GM23338 (cell line): ENCODE measurements around the gene RNF130. TPM values are rescaled to one million over a fixed set of nuclear protein-coding genes. Genes with fewer than 3 reads are reported as not detected.

Source experiments
- ATAC-seq: fragments of 200-7000 bp; cut with Tn5 transposase; 3 replicates; pipeline ENCODE4 v1.9.1; 2020
- DNase-seq: peaks from one replicate; pipeline ENCODE4 v3.0.0-alpha.2; 2015; ENCODE audit warnings: low spot score
- H2AFZ ChIP-seq: fragments of 200-600 bp; sonication (generic); 2 replicates; pipeline ENCODE4 v1.8.0; 2016; ENCODE audit warnings: antibody characterized with exemption, mild to moderate bottlenecking, moderate library complexity
- H3F3A ChIP-seq: fragments of 200-600 bp; sonication (generic); replicated peaks from 2 replicates; pipeline ENCODE4 v1.8.0; 2017; ENCODE audit warnings: antibody characterized with exemption, mixed run types, low read depth
- H3K27ac ChIP-seq: fragments of 200-600 bp; sonication (generic); 2 replicates; pipeline ENCODE4 v1.6.1; 2016; ENCODE audit warnings: low read depth
- H3K27me3 ChIP-seq: fragments of 200-600 bp; sonication (generic); 2 replicates; pipeline ENCODE4 v1.8.0; 2016; ENCODE audit warnings: mild to moderate bottlenecking, mixed run types, moderate library complexity; ENCODE audit not compliant: insufficient read depth
- H3K36me3 ChIP-seq: fragments of 200-600 bp; sonication (generic); 2 replicates; pipeline ENCODE4 v1.8.0; 2016; ENCODE audit warnings: mild to moderate bottlenecking; ENCODE audit not compliant: insufficient read depth
- H3K4me1 ChIP-seq: fragments of 200-600 bp; sonication (generic); 2 replicates; pipeline ENCODE4 v1.8.0; 2016; ENCODE audit warnings: mild to moderate bottlenecking, moderate library complexity; ENCODE audit not compliant: insufficient read depth
- H3K4me2 ChIP-seq: fragments of 200-600 bp; sonication (generic); 2 replicates; pipeline ENCODE4 v1.7.1; 2017; ENCODE audit warnings: mixed run types
- H3K4me3 ChIP-seq: fragments of 200-600 bp; sonication (generic); 2 replicates; pipeline ENCODE4 v1.6.1; 2016; ENCODE audit warnings: mixed run types
- H3K79me2 ChIP-seq: fragments of 200-600 bp; sonication (generic); replicated peaks from 2 replicates; pipeline ENCODE4 v1.8.0; 2017; ENCODE audit warnings: mild to moderate bottlenecking; ENCODE audit not compliant: insufficient read depth
- H3K9me2 ChIP-seq: fragments of 200-600 bp; sonication (generic); 2 replicates; pipeline ENCODE4 v1.8.0; 2017; ENCODE audit not compliant: insufficient read depth
- H4K20me1 ChIP-seq: fragments of 200-600 bp; sonication (generic); replicated peaks from 2 replicates; pipeline ENCODE4 v1.8.0; 2017; ENCODE audit warnings: mild to moderate bottlenecking; ENCODE audit not compliant: insufficient read depth
- H3K27ac Mint-ChIP-seq: 2 replicates; pipeline ENCODE4 v1.8.0; 2020; ENCODE audit warnings: inconsistent platforms, mild to moderate bottlenecking, moderate library complexity, mixed read lengths
- H3K27me3 Mint-ChIP-seq: 3 replicates; pipeline ENCODE4 v1.8.0; 2022; ENCODE audit warnings: low read depth, mild to moderate bottlenecking, moderate library complexity, mixed read lengths, inconsistent platforms; ENCODE audit not compliant: insufficient read depth, poor library complexity
- H3K36me3 Mint-ChIP-seq: 3 replicates; pipeline ENCODE4 v1.8.0; 2021; ENCODE audit warnings: low read depth, mild to moderate bottlenecking, inconsistent platforms, moderate library complexity, mixed read lengths
- H3K4me1 Mint-ChIP-seq: 3 replicates; pipeline ENCODE4 v1.8.0; 2020; ENCODE audit warnings: mild to moderate bottlenecking, inconsistent platforms, mixed read lengths
- H3K4me3 Mint-ChIP-seq: 3 replicates; pipeline ENCODE4 v1.8.0; 2021; ENCODE audit warnings: moderate library complexity, mild to moderate bottlenecking, inconsistent platforms, mixed read lengths
- H3K9me3 Mint-ChIP-seq: 3 replicates; pipeline ENCODE4 v1.8.0; 2020; ENCODE audit warnings: moderate library complexity, mild to moderate bottlenecking, inconsistent platforms, mixed read lengths
- CREB1 ChIP-seq: fragments of 250-450 bp; sonication (Bioruptor Pico); IDR thresholded peaks from 2 replicates; pipeline ENCODE4 v1.5.0; 2020; ENCODE audit warnings: low read depth, mild to moderate bottlenecking, moderate library complexity
- EZH2 ChIP-seq: fragments of 200-600 bp; sonication (generic); IDR thresholded peaks from one replicate; pipeline ENCODE4 v1.8.0; 2017; ENCODE audit warnings: antibody characterized with exemption, mild to moderate bottlenecking, low read depth; ENCODE audit not compliant: unreplicated experiment
- EZH2phosphoT487 ChIP-seq: fragments of 200-600 bp; sonication (generic); IDR thresholded peaks from one replicate; pipeline ENCODE4 v1.8.1; 2018; ENCODE audit warnings: antibody characterized with exemption; ENCODE audit not compliant: unreplicated experiment
- JUNB ChIP-seq: IDR thresholded peaks from one replicate; pipeline ENCODE4 v1.6.1; 2016; ENCODE audit warnings: antibody characterized with exemption; ENCODE audit not compliant: unreplicated experiment
- NANOG ChIP-seq: IDR thresholded peaks from 2 replicates; pipeline ENCODE4 v1.6.1; 2016; ENCODE audit warnings: antibody characterized with exemption, borderline replicate concordance
- POLR2AphosphoS5 ChIP-seq: IDR thresholded peaks from 2 replicates; pipeline ENCODE4 v1.6.1; 2016; ENCODE audit warnings: antibody characterized with exemption, low read depth
- REST ChIP-seq: IDR thresholded peaks from one replicate; pipeline ENCODE4 v1.6.1; 2018; ENCODE audit warnings: antibody characterized with exemption; ENCODE audit not compliant: unreplicated experiment
- STAT1 ChIP-seq: IDR thresholded peaks from one replicate; pipeline ENCODE4 v1.6.1; 2016; ENCODE audit warnings: antibody characterized with exemption; ENCODE audit not compliant: unreplicated experiment
- ZNF114 ChIP-seq: fragments of 250-450 bp; sonication (Bioruptor Pico); IDR thresholded peaks from 2 replicates; pipeline ENCODE4 v1.5.0; 2020; ENCODE audit warnings: mild to moderate bottlenecking, moderate library complexity
- ZNF331 ChIP-seq: fragments of 250-450 bp; sonication (Bioruptor Pico); IDR thresholded peaks from 2 replicates; pipeline ENCODE4 v1.5.0; 2020; ENCODE audit warnings: low read depth, mild to moderate bottlenecking, moderate library complexity
- ZNF462 ChIP-seq: fragments of 250-450 bp; sonication (Bioruptor Pico); IDR thresholded peaks from 2 replicates; pipeline ENCODE4 v1.5.0; 2020; ENCODE audit warnings: mild to moderate bottlenecking, moderate library complexity
- polyA plus RNA-seq: library from polyadenylated mRNA; unstranded; fragments of >200 nt; fragmentation: Nextera tagmentation; extraction: Ambion mirVana; gene quantifications from 2 replicates; pipeline ENCODE4 v1.2.1, GENCODE V29; 2016
- total RNA-seq: library from RNA; depleted of rRNA; stranded (reverse); fragments of >200 nt; shearing (Covaris generic); gene quantifications from 2 replicates; pipeline ENCODE4 v1.2.3, GENCODE V29; 2014
- TF ChIP-seq, protein P1 (sequence below), 2 experiments: fragments of 200-600 bp in 1 of 2; sonication (generic) in 1 of 2; conservative IDR thresholded peaks; 2 replicates each; pipeline versions ENCODE4 v1.5.1 to v1.6.1; 2016 to 2017; ENCODE audit warnings: antibody characterized with exemption in 2 of 2, low read depth in 2 of 2, mild to moderate bottlenecking in 2 of 2, moderate library complexity in 1 of 2
- TF ChIP-seq, protein P2 (sequence below): IDR thresholded peaks from 2 replicates; pipeline ENCODE4 v1.6.1; 2016; ENCODE audit warnings: antibody characterized with exemption

The RNF130 gene
- total and polyA plus RNA-seq, 2 experiments from 2014 or later: 60.1 to 97.3 TPM

GRCh38 chr5:179906795-179907555 lies 164.6 kb downstream of the RNF130 start:
- Mint-ChIP-seq H3K4me1 (peaks cover 2% of the 10 kb centered on the region; the same call in 1 of the 3 replicates), H3K36me3 (peaks cover 19% of the 10 kb centered on the region), H3K27me3 (peaks cover 15% of the 10 kb centered on the region), H3K9me3 (no peaks in the 10 kb centered on the region), H3K4me3 (peak overlapping the region; percentile 83), H3K27ac (no peak overlapping the region)
- ATAC-seq (peak; percentile 27), DNase-seq (peak; percentile 63)
- Histone ChIP-seq H3K4me1 (peaks cover 13% of the 10 kb centered on the region), H3K27me3 (no peaks in the 10 kb centered on the region), H3K9me2 (no peaks in the 10 kb centered on the region), H4K20me1 (peaks cover 3% of the 10 kb centered on the region; the same call in 1 of the 2 replicates), H3F3A (peaks cover 21% of the 10 kb centered on the region), H3K79me2 (peaks cover 10% of the 10 kb centered on the region), H3K27ac (no peak overlapping the region), H3K36me3 (no peaks in the 10 kb centered on the region), H3K4me3 (peak overlapping the region; percentile 68), H2AFZ (peak overlapping the region; percentile 94), H3K4me2 (peak overlapping the region; percentile 83)
- TF ChIP-seq EZH2: no peak
- no peak for TF ChIP-seq NANOG
- TF ChIP-seq POLR2AphosphoS5: no peak
- no peak for TF ChIP-seq EZH2phosphoT487
- TF ChIP-seq, protein P1, sequence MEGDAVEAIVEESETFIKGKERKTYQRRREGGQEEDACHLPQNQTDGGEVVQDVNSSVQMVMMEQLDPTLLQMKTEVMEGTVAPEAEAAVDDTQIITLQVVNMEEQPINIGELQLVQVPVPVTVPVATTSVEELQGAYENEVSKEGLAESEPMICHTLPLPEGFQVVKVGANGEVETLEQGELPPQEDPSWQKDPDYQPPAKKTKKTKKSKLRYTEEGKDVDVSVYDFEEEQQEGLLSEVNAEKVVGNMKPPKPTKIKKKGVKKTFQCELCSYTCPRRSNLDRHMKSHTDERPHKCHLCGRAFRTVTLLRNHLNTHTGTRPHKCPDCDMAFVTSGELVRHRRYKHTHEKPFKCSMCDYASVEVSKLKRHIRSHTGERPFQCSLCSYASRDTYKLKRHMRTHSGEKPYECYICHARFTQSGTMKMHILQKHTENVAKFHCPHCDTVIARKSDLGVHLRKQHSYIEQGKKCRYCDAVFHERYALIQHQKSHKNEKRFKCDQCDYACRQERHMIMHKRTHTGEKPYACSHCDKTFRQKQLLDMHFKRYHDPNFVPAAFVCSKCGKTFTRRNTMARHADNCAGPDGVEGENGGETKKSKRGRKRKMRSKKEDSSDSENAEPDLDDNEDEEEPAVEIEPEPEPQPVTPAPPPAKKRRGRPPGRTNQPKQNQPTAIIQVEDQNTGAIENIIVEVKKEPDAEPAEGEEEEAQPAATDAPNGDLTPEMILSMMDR (conservative IDR thresholded peaks at IDR 0.05; ENCODE audit: low read depth in 2 of 2): no peak
- no peak for TF ChIP-seq REST
- TF ChIP-seq ZNF114: no peak
- TF ChIP-seq ZNF331 (CRISPR knock-in tag): no peak
- TF ChIP-seq STAT1: no peak
- no peak for TF ChIP-seq CREB1
- TF ChIP-seq ZNF462: no peak
- TF ChIP-seq JUNB: no peak
- TF ChIP-seq, protein P2, sequence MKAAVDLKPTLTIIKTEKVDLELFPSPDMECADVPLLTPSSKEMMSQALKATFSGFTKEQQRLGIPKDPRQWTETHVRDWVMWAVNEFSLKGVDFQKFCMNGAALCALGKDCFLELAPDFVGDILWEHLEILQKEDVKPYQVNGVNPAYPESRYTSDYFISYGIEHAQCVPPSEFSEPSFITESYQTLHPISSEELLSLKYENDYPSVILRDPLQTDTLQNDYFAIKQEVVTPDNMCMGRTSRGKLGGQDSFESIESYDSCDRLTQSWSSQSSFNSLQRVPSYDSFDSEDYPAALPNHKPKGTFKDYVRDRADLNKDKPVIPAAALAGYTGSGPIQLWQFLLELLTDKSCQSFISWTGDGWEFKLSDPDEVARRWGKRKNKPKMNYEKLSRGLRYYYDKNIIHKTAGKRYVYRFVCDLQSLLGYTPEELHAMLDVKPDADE: no peak
